H1 (cell line): Measurements from ENCODE around the gene BCL2L1. TPM values are rescaled to one million over a fixed set of nuclear protein-coding genes. Genes with fewer than 3 reads are reported as not detected.

ENCODE experiments used
- CHD7 ChIP-seq: fragments of 300-600 bp; sonication (generic); IDR thresholded peaks from 2 replicates; pipeline ENCODE4 v1.7.1; 2012; ENCODE audit warnings: low read length, moderate library complexity, mild to moderate bottlenecking, inconsistent platforms; ENCODE audit not compliant: insufficient replicate concordance
- KDM1A ChIP-seq: fragments of 200-600, 300-600 bp; sonication (generic); IDR thresholded peaks from 2 replicates; pipeline ENCODE4 v1.7.1; 2016; ENCODE audit warnings: mild to moderate bottlenecking, low read length, borderline replicate concordance
- KDM5A ChIP-seq: fragments of 200-600 bp; IDR thresholded peaks from 2 replicates; pipeline ENCODE4 v1.7.1; 2012; ENCODE audit warnings: mild to moderate bottlenecking, low read length, inconsistent platforms, mixed read lengths
- SIN3A ChIP-seq, 2 experiments: IDR thresholded peaks in 1 of 2; conservative IDR thresholded peaks in 1 of 2; 2 replicates each; pipeline ENCODE4 v1.6.1; 2011 to 2012; ENCODE audit warnings: low read length in 2 of 2, improper control_type of control experiment in 1 of 2, low read depth in 1 of 2, mild to moderate bottlenecking in 1 of 2
- USF2 ChIP-seq: IDR thresholded peaks from 2 replicates; pipeline ENCODE4 v1.6.1; 2011; ENCODE audit warnings: low read length, improper control_type of control experiment
- polyA plus RNA-seq, 7 experiments: library from polyadenylated mRNA; depleted of rRNA in 3 of 7; stranded (reverse) in 5 of 7; unstranded in 2 of 7; fragments of >200 nt in 5 of 7; fragments of 200-250 nt in 2 of 7; gene quantifications; 1 replicate in 5 of 7; 2 replicates in 1 of 7; 4 replicates in 1 of 7; pipeline versions ENCODE4 v1.2.1 to v1.2.3, GENCODE V29; 2011 to 2013; ENCODE audit warnings: missing spikeins in 2 of 7, mixed read lengths in 2 of 7
- total RNA-seq: library from RNA; stranded (reverse); fragmentation: NEBNext Ultra II Directional; extraction: Animal tissue kit (Norgen Biotek cat#: 25700); gene quantifications from 2 replicates; pipeline ENCODE4 v1.2.1, GENCODE V29; 2021
- TF ChIP-seq, protein P1 (sequence below): IDR thresholded peaks from 2 replicates; pipeline ENCODE4 v1.6.1; 2012; ENCODE audit warnings: low read length, inconsistent platforms

The BCL2L1 gene
- total and polyA plus RNA-seq, 2 of the 8 experiments (the other 6 are each of a cell fraction or from before 2014, with no cell fraction given) = 64.9 to 66.1 TPM

DNA sequence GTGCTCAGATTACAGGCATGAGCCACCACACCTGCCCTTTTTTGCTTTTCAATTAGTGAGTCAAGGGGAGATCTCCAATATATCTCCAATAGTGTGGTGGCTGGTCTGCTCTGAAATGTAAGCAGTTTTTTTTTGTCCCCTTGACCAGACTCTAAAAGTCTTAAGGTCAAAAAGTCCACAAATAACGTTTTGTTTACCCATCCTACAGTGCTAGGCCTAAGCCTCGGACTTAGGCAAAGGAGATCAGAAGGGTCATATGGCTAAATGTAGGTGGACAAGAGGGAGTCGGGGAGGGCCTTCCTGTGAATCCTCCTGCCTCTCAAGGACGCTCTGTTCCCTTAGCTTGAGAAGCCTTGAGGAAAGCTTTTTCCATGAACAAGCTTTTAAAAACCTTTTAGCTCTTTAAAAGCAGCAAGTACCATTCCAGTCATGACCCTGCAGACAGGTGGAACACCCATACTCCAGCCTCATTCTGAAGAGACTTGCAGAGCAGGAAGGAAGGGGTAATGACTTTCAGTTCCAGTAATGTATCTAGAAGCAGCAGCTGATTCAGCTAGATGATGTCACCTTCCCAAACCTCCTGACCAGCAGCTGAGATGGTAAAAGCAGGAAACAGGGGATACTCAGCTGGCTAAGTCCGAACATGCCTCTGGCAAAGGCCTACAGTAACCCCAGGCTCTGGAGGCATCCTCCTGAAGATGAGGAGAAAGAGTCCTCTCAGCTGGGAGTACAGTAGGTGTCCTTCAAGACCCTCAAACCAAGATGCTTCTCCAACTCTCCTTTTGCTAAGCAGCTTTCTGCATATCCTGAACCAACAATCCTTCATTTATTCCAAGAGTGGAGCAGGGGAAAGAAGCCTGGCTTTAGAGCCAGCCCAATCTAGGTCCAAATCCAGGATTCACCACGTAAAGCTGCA, 23.6 kb downstream of the BCL2L1 start (continued):
- TF ChIP-seq CHD7 = no peak
- TF ChIP-seq, protein P1, sequence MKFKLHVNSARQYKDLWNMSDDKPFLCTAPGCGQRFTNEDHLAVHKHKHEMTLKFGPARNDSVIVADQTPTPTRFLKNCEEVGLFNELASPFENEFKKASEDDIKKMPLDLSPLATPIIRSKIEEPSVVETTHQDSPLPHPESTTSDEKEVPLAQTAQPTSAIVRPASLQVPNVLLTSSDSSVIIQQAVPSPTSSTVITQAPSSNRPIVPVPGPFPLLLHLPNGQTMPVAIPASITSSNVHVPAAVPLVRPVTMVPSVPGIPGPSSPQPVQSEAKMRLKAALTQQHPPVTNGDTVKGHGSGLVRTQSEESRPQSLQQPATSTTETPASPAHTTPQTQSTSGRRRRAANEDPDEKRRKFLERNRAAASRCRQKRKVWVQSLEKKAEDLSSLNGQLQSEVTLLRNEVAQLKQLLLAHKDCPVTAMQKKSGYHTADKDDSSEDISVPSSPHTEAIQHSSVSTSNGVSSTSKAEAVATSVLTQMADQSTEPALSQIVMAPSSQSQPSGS = no peak
- no peak for TF ChIP-seq KDM1A
- TF ChIP-seq KDM5A = no peak
- TF ChIP-seq SIN3A (conservative IDR thresholded peaks at IDR 0.05 in 1 of 2, IDR thresholded peaks at IDR 0.05 in 1 of 2; ENCODE audit: low read depth in 1 of 2, low read length in 2 of 2) = no peak
- no peak for TF ChIP-seq USF2
